ENCODE data around the gene GHDC.

Gene GHDC

DNA sequence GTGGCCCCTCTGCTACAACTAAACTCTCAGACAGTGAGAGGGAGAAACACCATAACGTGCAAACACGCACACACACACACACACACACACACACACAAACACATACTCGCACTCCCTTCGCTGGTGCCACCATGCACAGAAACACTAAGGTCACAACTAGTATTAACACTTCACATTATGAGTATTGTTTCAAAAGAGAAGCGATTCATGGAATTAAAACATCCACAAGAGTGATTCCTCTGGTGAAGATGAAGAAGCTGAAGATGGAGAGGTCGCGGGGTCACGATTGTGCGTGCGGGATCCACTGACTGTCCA is 7.1 kb upstream of the GHDC start:
- TF ChIP-seq, protein P1, sequence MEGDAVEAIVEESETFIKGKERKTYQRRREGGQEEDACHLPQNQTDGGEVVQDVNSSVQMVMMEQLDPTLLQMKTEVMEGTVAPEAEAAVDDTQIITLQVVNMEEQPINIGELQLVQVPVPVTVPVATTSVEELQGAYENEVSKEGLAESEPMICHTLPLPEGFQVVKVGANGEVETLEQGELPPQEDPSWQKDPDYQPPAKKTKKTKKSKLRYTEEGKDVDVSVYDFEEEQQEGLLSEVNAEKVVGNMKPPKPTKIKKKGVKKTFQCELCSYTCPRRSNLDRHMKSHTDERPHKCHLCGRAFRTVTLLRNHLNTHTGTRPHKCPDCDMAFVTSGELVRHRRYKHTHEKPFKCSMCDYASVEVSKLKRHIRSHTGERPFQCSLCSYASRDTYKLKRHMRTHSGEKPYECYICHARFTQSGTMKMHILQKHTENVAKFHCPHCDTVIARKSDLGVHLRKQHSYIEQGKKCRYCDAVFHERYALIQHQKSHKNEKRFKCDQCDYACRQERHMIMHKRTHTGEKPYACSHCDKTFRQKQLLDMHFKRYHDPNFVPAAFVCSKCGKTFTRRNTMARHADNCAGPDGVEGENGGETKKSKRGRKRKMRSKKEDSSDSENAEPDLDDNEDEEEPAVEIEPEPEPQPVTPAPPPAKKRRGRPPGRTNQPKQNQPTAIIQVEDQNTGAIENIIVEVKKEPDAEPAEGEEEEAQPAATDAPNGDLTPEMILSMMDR (conservative IDR thresholded peaks at IDR 0.05; ENCODE audit: low read depth, low read length): no peak
- H3K4me3 ChIP-seq (ENCODE audit: low read length): no peak overlapping the region
- no peak for DNase-seq (ENCODE audit: low read depth)

DNA sequence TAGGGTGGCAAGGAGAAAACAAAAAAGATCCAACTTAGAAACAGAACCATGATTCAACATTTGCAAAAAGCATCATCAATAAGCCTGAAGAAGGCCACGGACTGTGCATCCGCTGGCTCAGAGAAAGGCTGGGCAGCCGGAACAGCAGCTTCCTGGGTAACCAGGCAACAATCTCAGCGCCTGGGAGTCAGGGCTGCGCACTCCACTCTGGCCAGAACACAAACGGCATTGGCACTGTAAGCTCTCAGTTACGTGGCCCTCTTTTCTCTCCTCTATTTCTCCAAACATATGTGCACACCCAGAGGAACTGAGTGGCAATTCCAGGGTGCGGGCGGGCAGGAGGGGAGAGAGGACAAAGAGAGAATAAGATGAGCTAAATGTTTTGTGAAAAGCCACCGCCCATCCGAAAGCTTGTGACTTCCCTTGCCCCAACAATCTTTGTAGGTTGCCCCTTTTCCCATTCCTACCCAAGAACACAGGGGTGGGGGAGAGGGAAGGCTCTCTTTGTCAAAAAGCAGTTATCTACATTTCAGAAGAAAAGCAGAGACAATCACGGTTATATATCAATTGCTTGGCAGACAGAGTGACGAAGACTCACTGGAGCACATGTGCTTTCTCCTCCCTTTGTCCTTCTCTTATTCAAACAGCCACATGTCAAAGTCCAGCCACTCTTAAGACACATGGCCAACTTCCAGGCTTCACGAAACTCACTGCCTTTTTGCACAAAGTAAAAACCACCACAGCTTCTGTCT is 6.6 kb upstream of the GHDC start:
- DNase-seq (ENCODE audit: low read depth): no peak
- no peak overlapping the region for H3K4me3 ChIP-seq (ENCODE audit: low read length)
- TF ChIP-seq, protein P1 (conservative IDR thresholded peaks at IDR 0.05; ENCODE audit: low read depth, low read length): no peak

DNA sequence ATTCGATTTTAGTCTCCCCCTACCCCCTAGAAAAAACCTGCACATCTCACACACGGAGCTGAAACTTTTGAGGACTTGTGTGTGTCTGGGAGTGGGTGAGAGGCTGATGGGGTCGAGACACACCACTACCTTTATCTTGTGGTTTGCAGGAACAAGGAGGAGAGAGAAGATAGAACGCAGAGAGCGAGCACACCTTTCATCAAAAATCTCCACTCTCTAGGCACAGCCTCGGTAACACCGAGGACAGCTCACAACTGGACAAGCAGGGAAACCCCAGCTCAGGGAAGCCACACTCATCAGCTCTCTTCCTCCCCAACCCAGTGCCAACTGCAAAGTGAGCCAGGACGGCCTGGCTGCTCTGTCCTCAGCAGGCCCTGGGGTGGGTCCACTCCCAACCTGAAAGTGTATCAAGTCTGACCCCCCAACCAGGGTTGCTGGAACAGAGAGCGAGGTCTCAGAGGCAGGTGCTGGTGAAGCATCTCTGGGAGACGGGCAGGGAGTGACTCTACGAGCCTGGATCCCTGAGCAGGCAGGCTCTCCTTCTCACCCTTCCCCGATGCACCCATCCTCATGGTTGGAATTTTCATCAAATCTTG is 5.2 kb upstream of the GHDC start:
- DNase-seq (ENCODE audit: low read depth): no peak
- TF ChIP-seq, protein P1 (conservative IDR thresholded peaks at IDR 0.05; ENCODE audit: low read depth, low read length): no peak
- no peak overlapping the region for H3K4me3 ChIP-seq (ENCODE audit: low read length)

DNA sequence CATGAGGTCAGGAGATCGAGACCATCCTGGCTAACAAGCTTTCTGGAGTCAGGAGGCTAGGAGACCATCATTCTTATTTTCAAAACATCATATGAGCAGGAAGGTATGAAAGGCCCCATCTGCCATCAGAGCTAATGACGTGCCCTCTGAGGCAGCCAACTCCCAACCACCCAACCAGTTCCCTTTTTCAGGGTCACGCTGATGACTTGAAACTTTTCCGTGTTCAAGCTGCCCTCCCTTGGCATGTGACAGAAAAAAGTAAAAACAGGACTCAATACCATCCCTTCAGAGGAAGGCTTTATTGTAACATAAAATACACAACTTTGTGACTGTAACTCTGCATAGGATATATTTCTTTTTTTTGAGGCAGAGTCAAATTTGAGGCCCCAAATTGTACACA is 4.6 kb upstream of the GHDC start:
- H3K4me3 ChIP-seq (ENCODE audit: low read length): no peak overlapping the region
- no peak for DNase-seq (ENCODE audit: low read depth)
- TF ChIP-seq, protein P1 (conservative IDR thresholded peaks at IDR 0.05; ENCODE audit: low read depth, low read length): no peak

DNA sequence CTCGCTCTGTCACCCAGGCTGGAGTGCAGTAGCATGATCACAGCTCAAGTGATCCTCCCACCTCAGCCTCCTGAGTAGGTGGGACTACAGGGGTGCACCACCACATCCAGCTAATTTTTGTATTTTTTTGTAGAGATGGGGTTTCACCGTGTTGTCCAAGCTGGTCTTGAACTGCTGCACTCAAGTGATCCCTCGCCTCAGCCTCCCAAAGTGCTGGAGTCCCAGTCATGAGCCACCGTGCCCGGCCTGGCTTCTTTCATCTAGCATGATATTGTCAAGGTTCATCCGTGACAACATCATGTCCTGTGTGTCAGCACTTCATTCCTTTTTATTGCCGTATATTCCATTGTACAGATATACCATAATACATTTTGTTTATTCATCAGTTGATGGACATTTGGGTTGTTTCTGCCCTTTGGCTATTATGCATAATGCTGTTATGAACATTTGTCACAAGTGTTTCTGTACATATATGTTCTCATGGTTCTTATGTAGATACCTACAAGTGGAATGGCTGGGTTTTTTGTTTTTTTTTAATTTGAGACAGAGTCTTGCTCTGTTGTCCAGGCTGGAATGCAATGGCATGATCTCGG is 3.4 kb upstream of the GHDC start:
- TF ChIP-seq, protein P1 (conservative IDR thresholded peaks at IDR 0.05; ENCODE audit: low read depth, low read length): no peak
- no peak overlapping the region for H3K4me3 ChIP-seq (ENCODE audit: low read length)
- no peak for DNase-seq (ENCODE audit: low read depth)

DNA sequence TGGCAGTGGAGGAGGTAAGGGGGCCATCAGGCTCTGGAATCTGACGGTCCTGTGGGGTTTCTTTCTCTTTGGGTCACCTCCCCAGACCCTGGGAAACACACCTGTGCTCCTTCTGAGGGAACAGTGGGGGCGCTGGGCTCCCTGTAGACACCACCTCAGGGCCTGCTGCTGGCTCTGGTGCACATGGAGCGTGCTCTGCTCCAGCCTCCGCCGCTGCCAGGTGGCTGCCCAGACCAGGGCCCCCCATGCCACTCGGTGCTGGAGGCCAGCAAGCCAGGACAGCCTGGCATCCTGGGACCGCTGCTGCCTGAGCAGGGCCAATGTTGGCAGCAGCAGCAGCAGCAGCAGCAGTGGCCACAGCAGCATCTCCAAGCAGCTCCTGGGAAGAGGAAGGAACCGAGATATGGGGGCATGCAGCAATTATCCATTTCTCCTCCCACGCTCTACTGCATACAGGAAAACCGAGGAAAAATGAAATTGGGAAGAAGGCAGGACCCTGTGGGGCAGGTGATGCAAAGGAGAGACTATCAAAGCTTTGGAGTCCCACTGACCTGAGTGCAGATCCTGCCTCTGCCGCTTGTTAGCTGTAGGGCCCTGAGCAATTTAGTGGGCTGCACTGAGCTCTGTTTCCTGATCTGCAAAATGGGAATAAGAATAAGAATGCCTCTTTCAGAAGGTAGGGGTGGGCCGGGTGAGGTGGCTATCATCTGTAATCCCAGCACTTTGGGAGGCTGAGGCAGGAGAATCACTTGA is 902 bp downstream of the GHDC start:
- TF ChIP-seq, protein P1 (conservative IDR thresholded peaks at IDR 0.05; ENCODE audit: low read depth, low read length): no peak
- DNase-seq (ENCODE audit: low read depth): no peak
- H3K4me3 ChIP-seq (ENCODE audit: low read length): peak overlapping the region; percentile 70
